Activated T-cell treated with anti-CD3 and anti-CD28 coated beads for 1 hour (primary cell): Measurements from ENCODE around the gene BRINP1.

Experiments used
- DNase-seq: peaks from one replicate; pipeline ENCODE4 v3.0.0-alpha.2; 2020; ENCODE audit warnings: low read depth

Gene BRINP1

GRCh38 chr9:119282476-119283077 is 86.7 kb downstream of the BRINP1 start:
- no peak for DNase-seq

DNA sequence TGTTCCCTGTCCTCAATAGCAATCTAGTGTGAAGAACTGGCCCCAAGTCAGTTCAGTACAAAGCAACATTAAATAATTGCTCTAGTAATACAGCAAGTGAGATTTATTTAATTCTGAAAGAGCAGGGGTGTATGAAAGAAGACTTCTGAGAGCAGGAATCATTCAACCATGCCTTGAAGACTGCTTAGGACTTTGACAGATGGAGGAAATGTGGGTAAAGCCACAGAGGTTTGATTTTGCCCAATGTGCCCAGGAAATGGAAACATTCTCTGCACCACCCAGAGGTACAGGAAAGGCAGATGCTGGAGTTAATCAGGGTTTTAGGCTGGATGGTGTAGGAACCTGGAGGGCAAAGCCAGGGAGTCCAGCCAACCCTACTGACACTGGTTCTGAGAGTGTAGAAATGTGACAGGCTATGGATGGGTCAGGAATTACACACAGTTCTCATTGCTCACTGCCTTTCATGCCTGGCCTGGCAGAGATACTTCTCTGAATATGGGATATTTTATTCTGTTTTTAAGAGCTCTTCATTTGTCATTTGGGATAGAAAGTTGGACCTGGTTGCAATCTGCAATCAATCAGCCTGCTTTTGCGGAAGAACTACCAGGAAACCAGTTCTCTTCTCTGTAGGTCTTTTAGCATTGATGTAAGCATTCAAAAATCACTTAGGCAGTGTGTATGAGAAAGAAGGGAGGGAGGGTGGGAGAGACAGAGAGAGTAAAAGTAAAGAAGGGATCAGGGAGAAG is 88.3 kb downstream of the BRINP1 start:
- DNase-seq: no peak

DNA sequence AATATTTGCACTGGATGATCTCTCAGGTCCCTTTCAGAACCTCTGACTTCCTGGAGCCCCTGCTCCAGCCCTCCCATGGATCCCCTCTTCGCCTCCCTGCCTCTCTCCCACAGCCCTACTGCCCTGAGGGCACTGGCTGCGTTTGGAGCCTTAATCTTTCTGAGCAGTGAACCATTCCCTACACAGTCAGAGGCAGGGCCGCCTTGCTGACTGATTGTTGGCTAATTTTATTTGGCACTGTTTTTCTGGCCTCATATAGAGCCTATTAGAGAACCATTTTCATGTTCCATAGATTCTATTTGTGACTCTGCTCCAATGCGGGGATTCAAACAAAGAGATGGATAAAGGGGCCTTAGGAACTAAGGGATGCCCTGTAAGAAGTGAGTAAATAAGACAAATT is 91.1 kb downstream of the BRINP1 start:
- DNase-seq: no peak

DNA sequence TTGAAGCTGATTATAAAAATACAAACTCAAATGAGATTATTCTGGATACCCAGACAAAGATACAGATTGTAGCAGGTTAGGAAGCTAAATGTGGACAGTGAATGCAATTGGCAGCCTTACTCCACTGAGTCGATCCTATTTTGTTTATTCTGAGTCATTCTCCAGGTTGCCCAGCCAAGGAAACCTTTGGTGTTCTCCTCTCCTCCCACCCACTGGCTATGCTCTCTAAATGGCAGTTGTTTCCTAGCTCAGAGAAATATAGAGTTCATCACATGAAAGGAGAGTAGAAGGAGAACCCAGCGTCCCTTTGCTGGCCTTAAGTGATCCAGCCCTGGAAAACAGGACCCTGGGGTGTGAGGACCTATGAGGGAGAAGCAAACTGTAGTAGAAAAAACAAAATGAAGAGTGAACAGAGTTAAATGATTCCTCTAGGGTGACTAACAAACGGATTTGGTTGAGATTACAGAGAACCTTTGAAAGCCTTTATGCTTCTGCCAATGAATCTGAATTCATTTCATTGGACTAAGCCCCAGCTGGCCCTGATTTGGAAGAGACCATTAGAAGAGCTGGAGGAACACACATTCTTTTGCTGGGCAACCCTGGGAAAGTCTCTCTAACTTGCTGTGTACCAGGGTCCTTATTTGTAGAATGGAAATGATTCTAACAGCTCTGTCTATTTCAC is 95.1 kb downstream of the BRINP1 start:
- no peak for DNase-seq

DNA sequence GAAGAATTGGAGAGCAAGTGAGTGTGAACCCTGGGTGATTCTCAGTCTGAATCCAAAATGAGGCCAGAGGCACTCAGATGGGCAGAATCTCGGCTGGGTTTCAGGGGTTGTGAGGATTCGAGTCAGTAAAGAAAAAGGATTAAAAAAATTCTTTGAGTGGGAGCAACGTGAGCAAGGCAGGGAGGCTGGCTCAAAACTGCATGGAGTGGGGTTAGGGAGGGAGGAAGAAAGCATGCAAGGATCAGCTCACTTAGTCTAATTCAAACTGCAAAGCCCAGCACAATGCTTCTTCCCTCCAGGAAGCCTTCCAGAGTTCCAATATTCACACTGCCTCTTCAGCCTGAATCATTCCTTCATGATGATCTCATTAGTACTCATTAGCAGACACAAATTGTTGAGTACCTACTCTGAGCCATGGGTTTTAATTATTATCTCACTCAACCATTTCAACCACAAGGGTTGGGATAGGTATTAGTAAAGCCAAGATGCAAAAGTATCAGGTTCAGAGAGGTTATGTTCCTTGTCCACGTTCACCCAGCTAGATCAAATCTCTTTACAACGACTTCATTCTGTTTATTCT is 95.8 kb downstream of the BRINP1 start:
- no peak for DNase-seq

GRCh38 chr9:119272500-119273211 is 96.6 kb downstream of the BRINP1 start:
- no peak for DNase-seq

- no peak for DNase-seq
Measured at GRCh38 chr9:119268985-119269384, 100.2 kb downstream of the BRINP1 start.

- no peak for DNase-seq
Measured at GRCh38 chr9:119264165-119264564, 105.1 kb downstream of the BRINP1 start.

- DNase-seq: no peak
Measured at GRCh38 chr9:119257592-119257991, 111.6 kb downstream of the BRINP1 start.

- DNase-seq: no peak
Measured at GRCh38 chr9:119255116-119255515, 114.1 kb downstream of the BRINP1 start.

DNA sequence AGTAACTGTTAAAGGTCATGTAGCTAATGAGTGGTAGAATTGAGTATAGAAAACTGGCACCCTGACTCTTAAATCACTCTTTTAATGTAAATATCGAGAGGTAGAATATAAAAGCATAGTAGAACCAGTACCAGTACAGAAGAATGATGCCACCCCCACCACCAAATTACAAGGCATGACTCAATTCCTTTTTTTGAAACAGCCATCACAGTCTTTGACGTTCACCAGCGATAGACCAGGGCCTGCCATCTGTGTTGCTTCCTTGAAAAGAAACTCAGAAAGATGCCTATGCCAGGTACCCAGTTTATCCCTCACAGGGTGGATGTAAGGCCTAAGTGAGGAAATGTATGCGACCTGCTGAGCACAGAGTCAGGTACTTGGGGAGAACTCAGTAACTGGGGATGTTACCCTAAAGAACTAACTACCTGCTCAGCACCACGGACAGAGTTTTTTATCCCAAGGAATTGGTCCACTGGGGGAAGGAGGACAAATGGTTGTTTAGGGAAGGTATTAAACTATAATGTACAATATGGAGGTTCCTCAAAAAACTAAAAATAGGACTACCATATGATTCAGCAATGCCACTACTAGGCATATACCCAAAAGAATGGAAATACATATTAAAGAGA is 116.5 kb downstream of the BRINP1 start:
- no peak for DNase-seq

DNA sequence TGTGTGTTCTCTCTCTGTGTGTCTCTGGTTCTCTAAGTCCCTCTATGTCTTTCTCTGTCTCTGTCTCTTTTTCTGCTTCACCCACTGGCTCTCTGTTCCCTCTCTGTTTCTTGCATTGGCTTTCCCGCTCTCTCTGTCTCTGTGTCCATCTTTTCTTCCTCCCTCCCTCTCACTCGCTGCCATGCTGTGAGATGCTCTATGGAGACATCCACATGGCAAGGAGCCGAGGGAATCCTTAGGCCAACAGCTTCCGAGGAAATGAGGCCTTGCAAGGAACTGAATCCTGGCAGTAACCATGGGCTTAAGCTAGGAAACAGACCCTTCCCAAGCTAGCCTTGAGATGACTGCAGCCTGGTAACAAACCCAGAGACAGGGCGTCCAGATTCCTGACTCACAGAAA is 117.3 kb downstream of the BRINP1 start:
- DNase-seq: no peak

DNA sequence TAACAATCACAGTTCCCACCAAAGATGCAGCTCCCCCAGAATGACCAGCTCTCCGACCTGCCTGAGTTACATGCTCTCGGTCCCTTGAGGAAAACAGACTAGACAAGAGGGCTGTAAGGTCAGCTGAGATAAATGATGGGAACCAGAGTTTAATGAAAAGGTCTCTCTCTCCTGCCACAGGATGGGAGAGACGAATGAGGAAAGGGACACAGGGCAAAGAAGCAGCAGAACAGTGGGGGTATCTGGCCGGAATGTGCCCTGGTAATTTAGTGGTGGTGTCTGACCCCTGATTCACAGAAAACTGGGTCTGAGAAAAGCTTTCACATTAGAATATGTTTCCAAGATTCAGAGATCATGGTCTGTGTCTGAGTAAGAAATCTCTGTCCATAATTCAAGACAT is 118.5 kb downstream of the BRINP1 start:
- DNase-seq: no peak

DNA sequence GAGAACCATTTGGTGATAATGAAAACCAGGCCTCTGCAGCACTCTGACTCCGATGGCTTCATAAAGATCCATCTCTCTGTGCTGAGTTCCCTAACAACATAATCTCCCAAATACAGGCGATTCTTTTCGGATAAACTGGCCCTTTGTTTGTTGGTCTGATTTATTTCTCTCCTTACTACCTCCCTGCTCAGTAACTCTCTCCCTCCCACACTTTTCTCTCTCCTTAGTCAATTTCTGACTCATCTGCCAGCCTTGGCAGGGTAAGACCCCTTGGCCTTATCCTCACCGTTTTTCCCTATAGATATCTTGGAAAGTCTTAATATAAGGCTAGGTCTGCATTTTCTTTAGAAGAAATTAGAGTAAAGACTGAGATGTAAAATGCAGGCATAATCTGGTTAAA is 128.7 kb downstream of the BRINP1 start:
- DNase-seq: no peak

DNA sequence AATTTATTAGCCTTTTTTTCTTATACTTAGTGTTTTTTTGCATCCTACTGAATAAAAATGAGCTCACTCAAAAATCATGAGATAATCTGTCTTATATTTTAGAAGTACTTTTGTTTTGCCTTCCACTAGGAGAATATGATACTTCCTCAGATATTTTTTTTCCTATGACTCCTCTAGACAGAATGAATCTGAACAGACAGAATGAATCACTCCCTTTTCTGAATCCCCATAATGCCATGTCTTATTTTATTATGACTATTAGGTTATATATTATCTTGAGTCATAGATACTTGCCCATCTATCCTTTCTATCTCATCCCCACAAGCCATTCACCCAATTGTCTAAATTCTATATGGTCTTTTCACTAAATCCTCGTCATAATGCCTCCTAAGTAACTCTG is 134.6 kb downstream of the BRINP1 start:
- no peak for DNase-seq

DNA sequence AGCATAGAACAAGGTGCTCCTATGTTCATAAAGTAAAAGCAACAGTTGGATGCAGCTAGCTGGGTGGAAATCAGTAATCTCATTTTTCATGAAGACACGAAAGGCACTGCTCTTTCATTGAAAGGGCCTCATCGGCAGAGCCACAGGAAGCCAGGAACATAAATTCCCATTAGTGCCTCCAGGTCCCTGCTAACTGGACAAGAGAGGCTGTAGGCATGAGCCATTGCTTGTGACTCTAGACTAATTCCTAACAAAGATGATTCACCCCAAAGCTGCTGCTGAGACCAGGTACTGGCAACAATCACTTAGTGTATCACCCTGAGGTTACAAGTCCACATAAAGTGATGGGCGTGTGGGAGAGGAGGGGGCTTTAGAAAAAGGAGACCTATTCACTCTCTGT is 141.8 kb downstream of the BRINP1 start:
- DNase-seq: no peak

DNA sequence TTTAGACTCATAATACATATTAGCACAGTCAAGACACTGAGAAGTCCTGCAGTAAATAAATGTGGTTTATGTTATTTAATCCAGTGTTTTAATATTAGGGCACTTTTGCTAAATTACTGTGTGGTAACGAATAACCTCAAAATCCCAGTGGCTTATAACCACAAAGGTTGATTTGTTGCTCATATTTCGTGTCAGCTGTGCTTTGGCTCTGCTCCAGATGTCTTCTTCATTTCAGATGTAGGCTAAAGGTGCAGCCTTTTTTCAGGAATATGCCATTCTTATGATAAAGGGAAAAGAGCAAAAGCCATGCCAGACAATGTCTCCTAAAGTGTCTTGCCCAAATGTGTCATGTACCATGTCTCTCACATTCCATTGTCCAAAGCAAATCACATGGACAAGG is 144.8 kb downstream of the BRINP1 start:
- DNase-seq: no peak

GRCh38 chr9:119221276-119221675 is 148.0 kb downstream of the BRINP1 start:
- DNase-seq: no peak

- no peak for DNase-seq
Measured at GRCh38 chr9:119218293-119218692, 150.9 kb downstream of the BRINP1 start.

GRCh38 chr9:119216651-119217331 is 152.4 kb downstream of the BRINP1 start:
- no peak for DNase-seq

DNA sequence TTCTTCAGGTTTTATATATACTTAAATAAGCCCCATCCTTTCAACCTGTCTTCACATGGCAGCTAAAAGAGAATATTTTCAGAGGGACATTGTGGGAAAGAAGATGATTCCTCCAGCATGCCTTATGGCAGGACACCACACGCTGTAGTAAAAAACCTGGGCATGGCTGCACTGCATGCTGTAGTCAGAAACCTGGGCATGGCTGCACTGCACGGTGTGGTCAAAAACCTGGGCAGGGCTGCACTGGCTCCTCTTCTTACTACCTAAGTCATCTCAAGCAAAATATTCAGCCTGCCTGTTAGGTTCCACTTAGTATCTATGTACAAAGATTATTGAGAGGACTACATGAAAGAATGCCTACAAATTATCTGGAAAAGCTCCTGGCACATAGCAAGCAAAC is 153.6 kb downstream of the BRINP1 start:
- DNase-seq: no peak
